ENCODE results near the gene WDR88.
"Not testable (repeated sequence)": the region's sequence is repeated elsewhere in the genome, so short reads cannot be mapped to it uniquely, and the experiment has no call there.

The WDR88 gene

DNA sequence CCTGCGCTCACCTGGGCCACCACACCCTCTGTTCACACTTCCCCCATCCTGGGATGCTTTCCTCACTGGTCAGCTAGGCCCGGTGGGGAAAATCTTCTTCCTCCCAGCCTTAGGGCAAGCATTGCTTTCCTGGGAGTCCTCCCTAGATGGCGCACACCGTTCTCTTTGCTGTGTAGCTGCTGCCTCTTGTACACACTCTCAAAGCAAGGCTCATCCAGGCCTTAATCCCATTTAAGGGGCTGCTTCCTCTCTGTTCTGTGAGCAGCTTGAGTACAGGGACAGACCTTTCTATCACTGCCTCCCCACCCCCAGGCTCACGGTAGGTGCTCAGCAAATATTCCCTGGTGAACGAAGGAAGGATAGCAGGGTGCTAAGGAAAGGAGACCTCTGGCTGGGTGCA, 82.7 kb downstream of the WDR88 start:
- Histone ChIP-seq H3K9ac (ENCODE audit: low read length) (no peak overlapping the region), H3K36me3 (ENCODE audit: control insufficient read depth, insufficient read depth, low read length) (no peaks in the 10 kb centered on the region), H3K4me1 (ENCODE audit: control insufficient read depth, insufficient read depth, low read length) (peaks cover 5% of the 10 kb centered on the region; the same call in 1 of the 2 replicates), H3K27ac (ENCODE audit: low read depth, low read length) (no peak overlapping the region), H3K27me3 (ENCODE audit: control insufficient read depth, insufficient read depth, low read length) (no peaks in the 10 kb centered on the region), H3K4me3 (ENCODE audit: low read depth, low read length) (no peak overlapping the region), H3K9me3 (ENCODE audit: control insufficient read depth, insufficient read depth, low read depth, low read length) (no peaks in the 10 kb centered on the region)

DNA sequence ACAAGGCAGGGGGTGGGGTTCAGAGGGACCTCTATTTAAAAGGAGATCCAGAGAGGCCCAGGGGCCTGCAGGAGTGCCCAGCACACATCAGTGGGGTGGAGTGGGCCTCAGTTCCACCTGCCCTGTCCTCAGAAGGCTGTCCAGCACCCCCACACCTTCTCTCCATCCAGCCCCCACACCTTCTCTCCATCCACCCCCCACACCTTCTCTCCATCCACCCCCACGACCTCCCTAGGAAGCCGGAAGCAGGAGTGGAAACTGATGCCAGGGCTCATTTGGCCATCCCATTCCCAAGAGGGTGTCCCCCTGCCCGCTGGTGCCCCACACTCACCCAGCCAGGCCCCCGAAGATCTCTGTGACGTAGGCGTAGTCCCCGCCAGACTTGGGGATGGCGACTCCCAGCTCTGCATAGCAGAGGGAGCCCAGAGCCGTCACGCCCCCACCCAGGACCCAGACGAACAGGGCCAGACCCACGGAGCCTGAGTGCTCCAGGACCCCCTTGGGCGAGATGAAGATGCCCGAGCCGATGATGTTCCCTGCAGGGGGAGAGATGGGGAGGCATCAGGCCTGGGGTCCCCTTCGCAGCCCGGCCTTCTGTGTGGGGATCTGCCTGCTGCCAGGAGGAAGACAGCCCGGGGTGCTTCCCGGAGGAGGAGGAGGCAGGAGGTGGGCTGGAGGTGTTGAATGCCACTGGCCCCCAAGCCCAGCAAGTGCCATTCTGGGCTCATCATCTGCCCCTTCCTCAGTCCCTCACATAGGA, 83.7 kb downstream of the WDR88 start:
- Histone ChIP-seq H3K4me3 (ENCODE audit: low read depth, low read length) (no peak overlapping the region), H3K27ac (ENCODE audit: low read depth, low read length) (no peak overlapping the region), H3K9me3 (ENCODE audit: control insufficient read depth, insufficient read depth, low read depth, low read length) (no peaks in the 10 kb centered on the region), H3K27me3 (ENCODE audit: control insufficient read depth, insufficient read depth, low read length) (peaks cover 2% of the 10 kb centered on the region; the same call in 1 of the 2 replicates), H3K9ac (ENCODE audit: low read length) (no peak overlapping the region), H3K4me1 (ENCODE audit: control insufficient read depth, insufficient read depth, low read length) (peaks cover 5% of the 10 kb centered on the region; the same call in 1 of the 2 replicates), H3K36me3 (ENCODE audit: control insufficient read depth, insufficient read depth, low read length) (no peaks in the 10 kb centered on the region)

DNA sequence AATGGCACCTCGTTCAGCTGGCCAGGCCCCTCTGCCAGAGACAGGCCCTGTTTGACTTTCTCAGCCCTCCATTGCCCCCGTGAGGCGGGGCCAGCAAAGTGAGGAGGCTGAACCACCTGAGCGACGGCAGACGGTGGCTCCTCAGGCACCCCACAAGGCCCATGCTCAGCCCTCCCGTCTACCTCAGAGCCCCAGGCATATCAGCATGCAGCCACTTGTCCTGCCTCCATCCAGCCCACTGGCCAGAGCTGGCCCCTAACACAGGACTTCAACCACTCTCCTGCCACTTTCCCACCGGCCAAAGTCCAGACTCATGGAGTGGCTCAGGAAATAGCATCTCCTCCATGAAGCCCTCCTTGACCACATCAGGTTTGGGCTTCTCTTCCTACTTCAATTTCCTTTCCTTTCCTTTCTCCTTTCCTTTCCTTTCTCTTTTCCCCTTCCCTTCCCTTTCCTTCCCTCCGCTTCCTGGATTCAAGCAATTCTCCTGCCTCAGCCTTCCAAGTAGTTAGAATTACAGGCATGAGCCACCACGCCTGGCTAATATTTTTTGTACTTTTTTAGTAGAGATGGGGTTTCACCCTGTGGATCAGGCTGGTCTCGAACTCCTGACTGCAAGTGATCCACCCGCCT, 84.4 kb downstream of the WDR88 start:
- Histone ChIP-seq H3K9me3 (ENCODE audit: control insufficient read depth, insufficient read depth, low read depth, low read length) (no peaks in the 10 kb centered on the region), H3K27me3 (ENCODE audit: control insufficient read depth, insufficient read depth, low read length) (peaks cover 9% of the 10 kb centered on the region; the same call in 1 of the 2 replicates), H3K27ac (ENCODE audit: low read depth, low read length) (no peak overlapping the region), H3K36me3 (ENCODE audit: control insufficient read depth, insufficient read depth, low read length) (no peaks in the 10 kb centered on the region), H3K4me3 (ENCODE audit: low read depth, low read length) (no peak overlapping the region), H3K9ac (ENCODE audit: low read length) (no peak overlapping the region), H3K4me1 (ENCODE audit: control insufficient read depth, insufficient read depth, low read length) (peaks cover 5% of the 10 kb centered on the region; the same call in 1 of the 2 replicates)

DNA sequence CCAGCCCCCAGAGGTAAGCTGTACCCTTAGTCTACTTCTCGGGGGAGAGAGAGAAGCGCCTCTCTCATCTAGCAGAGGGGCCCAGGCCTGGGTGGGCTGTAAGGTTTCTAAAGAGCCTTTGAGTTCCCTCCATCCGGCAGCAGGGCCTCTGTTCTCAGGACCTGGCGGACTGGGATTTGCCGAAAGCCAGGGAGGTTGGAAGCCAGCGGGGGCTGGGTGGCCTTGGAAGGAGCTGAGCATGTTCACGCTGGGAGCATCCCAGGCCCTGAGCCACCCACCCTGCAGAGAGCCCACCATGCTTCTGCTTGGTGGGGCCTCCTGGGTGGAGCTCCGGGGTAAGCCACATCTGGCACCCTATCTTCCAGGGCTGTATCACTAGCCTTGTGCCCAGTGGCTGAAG, 86.0 kb downstream of the WDR88 start:
- no peak overlapping the region for H3K4me3 ChIP-seq (ENCODE audit: low read depth, low read length)
- H3K9ac ChIP-seq (ENCODE audit: low read length) = no peak overlapping the region
- H3K4me1 ChIP-seq (ENCODE audit: control insufficient read depth, insufficient read depth, low read length) = peaks cover 5% of the 10 kb centered on the region; the same call in 1 of the 2 replicates
- peaks cover 10% of the 10 kb centered on the region; the same call in 1 of the 2 replicates for H3K27me3 ChIP-seq (ENCODE audit: control insufficient read depth, insufficient read depth, low read length)
- H3K27ac ChIP-seq (ENCODE audit: low read depth, low read length) = no peak overlapping the region
- H3K36me3 ChIP-seq (ENCODE audit: control insufficient read depth, insufficient read depth, low read length) = no peaks in the 10 kb centered on the region
- H3K9me3 ChIP-seq (ENCODE audit: control insufficient read depth, insufficient read depth, low read depth, low read length) = no peaks in the 10 kb centered on the region

DNA sequence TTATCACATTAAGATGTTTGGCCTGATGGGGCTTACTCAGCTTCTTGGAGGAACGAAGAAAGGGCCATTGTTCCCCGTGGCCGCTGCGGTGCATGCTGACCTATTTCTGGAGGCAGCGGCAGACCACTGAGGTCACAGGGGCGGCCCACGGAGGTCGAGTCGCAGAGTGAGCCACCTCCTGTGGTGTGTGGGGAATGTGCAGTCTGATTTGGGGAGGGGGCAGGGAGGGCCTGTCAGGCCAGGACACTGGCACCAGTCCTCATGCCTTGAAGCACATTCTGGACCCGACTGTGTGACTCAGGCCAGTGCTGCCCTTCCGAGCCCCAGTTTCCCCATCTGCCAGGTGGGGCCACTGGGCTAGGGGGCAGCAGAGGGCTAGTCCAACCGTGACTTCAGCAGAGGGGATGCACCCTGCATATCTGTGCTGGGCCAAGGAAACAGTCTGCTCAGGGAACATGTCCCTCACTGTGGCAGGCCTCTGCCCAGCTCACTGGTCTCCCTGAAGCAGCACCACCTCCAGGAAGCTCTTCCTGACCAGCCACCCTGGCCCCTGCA, 87.4 kb downstream of the WDR88 start:
- Histone ChIP-seq H3K4me3 (ENCODE audit: low read depth, low read length) (no peak overlapping the region), H3K27ac (ENCODE audit: low read depth, low read length) (no peak overlapping the region), H3K9me3 (ENCODE audit: control insufficient read depth, insufficient read depth, low read depth, low read length) (no peaks in the 10 kb centered on the region), H3K4me1 (ENCODE audit: control insufficient read depth, insufficient read depth, low read length) (peaks cover 5% of the 10 kb centered on the region; the same call in 1 of the 2 replicates), H3K9ac (ENCODE audit: low read length) (no peak overlapping the region), H3K27me3 (ENCODE audit: control insufficient read depth, insufficient read depth, low read length) (peaks cover 23% of the 10 kb centered on the region), H3K36me3 (ENCODE audit: control insufficient read depth, insufficient read depth, low read length) (no peaks in the 10 kb centered on the region)

DNA sequence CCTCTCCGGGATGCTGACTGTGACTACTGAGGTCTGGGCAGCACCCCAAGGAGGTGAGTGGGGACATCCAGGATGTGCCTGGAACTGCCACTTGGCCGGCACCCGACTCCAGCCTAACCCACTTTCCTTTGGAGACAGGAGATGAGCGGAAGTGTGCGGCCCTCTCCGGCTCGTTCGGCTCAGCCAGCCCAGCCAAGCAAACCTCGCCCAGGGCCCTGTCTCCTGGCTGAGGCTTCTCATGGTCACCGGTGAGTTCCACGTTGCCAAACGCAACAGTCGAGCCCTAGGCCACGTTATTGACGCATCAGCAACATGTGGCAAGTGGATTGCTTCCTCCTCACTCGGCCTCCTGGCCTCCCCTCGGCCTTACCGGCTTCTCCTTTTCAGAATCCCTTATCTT, 88.2 kb downstream of the WDR88 start:
- Histone ChIP-seq H3K36me3 (ENCODE audit: control insufficient read depth, insufficient read depth, low read length) (no peaks in the 10 kb centered on the region), H3K4me3 (ENCODE audit: low read depth, low read length) (no peak overlapping the region), H3K9me3 (ENCODE audit: control insufficient read depth, insufficient read depth, low read depth, low read length) (no peaks in the 10 kb centered on the region), H3K4me1 (ENCODE audit: control insufficient read depth, insufficient read depth, low read length) (peaks cover 5% of the 10 kb centered on the region; the same call in 1 of the 2 replicates), H3K27me3 (ENCODE audit: control insufficient read depth, insufficient read depth, low read length) (peaks cover 30% of the 10 kb centered on the region), H3K9ac (ENCODE audit: low read length) (no peak overlapping the region), H3K27ac (ENCODE audit: low read depth, low read length) (no peak overlapping the region)

DNA sequence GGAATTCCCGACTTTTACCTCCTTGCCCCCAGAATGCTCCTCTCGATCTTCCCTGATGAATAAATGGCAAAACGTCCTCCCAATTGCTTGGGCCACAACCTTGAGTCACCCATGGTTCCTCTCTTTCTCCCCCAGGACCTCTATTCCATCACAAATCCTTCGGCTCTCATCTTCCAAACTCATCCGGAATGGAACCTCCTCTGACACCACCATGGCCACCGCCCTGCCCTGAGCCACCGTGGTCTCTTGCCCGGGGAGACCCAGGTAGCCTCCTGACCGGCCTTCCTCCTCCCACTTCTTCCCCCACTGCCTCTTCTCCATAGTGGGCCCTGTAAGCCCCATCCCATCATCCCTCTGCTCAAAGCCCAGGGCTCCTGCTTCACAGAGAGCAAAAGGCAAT, 88.8 kb downstream of the WDR88 start:
- Histone ChIP-seq H3K4me3 (ENCODE audit: low read depth, low read length) (no peak overlapping the region), H3K27ac (ENCODE audit: low read depth, low read length) (no peak overlapping the region), H3K9ac (ENCODE audit: low read length) (no peak overlapping the region), H3K27me3 (ENCODE audit: control insufficient read depth, insufficient read depth, low read length) (peaks cover 36% of the 10 kb centered on the region), H3K4me1 (ENCODE audit: control insufficient read depth, insufficient read depth, low read length) (peaks cover 5% of the 10 kb centered on the region; the same call in 1 of the 2 replicates), H3K36me3 (ENCODE audit: control insufficient read depth, insufficient read depth, low read length) (no peaks in the 10 kb centered on the region), H3K9me3 (ENCODE audit: control insufficient read depth, insufficient read depth, low read depth, low read length) (no peaks in the 10 kb centered on the region)

DNA sequence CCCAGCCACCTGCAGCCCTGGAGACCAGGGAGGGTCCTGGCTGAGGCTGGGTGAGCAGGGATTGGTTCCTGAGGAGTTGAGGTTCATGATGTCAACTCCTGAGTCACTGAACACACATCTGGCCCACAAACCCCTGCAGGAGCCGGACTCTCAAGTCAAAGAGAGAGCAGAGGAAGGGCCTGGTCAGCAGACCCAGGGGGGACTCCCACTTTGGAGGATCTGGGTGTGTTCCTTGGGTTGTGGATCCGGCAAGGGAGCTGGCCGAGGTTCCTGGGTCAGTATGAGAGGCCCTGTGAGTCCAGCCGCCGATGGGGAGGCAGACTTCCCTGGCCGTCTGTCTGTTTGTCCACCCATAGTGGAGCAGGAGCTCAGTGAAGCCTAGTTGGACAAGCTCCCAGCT, 89.7 kb downstream of the WDR88 start:
- Histone ChIP-seq H3K9me3 (ENCODE audit: control insufficient read depth, insufficient read depth, low read depth, low read length) (no peaks in the 10 kb centered on the region), H3K36me3 (ENCODE audit: control insufficient read depth, insufficient read depth, low read length) (no peaks in the 10 kb centered on the region), H3K4me1 (ENCODE audit: control insufficient read depth, insufficient read depth, low read length) (peaks cover 7% of the 10 kb centered on the region; the same call in 1 of the 2 replicates), H3K27me3 (ENCODE audit: control insufficient read depth, insufficient read depth, low read length) (peaks cover 45% of the 10 kb centered on the region), H3K9ac (ENCODE audit: low read length) (no peak overlapping the region), H3K4me3 (ENCODE audit: low read depth, low read length) (no peak overlapping the region), H3K27ac (ENCODE audit: low read depth, low read length) (no peak overlapping the region)

DNA sequence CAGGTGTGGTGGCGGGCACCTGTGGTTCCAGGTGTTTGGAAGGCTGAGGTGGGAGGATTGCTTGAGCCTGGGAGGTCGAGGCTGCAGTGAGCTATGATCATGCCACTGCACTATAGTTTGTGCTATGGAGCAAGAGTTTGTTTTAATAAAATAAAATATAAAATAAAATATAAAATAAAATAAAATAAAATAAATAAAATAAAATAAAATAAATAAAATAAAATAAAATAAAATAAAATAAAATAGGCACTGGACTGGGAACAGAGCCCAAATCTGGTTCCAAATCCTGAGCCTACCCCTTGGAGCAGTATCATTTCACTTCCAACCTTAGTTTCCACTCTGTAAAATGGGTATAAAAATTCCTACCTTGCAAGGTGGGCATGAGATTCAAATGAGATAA, 90.3 kb downstream of the WDR88 start:
- peaks cover 51% of the 10 kb centered on the region for H3K27me3 ChIP-seq (ENCODE audit: control insufficient read depth, insufficient read depth, low read length)
- H3K9ac ChIP-seq (ENCODE audit: low read length); H3K4me1 ChIP-seq (ENCODE audit: control insufficient read depth, insufficient read depth, low read length); H3K27ac ChIP-seq (ENCODE audit: low read depth, low read length); H3K9me3 ChIP-seq (ENCODE audit: control insufficient read depth, insufficient read depth, low read depth, low read length); H3K4me3 ChIP-seq (ENCODE audit: low read depth, low read length); H3K36me3 ChIP-seq (ENCODE audit: control insufficient read depth, insufficient read depth, low read length): not testable (repeated sequence)

DNA sequence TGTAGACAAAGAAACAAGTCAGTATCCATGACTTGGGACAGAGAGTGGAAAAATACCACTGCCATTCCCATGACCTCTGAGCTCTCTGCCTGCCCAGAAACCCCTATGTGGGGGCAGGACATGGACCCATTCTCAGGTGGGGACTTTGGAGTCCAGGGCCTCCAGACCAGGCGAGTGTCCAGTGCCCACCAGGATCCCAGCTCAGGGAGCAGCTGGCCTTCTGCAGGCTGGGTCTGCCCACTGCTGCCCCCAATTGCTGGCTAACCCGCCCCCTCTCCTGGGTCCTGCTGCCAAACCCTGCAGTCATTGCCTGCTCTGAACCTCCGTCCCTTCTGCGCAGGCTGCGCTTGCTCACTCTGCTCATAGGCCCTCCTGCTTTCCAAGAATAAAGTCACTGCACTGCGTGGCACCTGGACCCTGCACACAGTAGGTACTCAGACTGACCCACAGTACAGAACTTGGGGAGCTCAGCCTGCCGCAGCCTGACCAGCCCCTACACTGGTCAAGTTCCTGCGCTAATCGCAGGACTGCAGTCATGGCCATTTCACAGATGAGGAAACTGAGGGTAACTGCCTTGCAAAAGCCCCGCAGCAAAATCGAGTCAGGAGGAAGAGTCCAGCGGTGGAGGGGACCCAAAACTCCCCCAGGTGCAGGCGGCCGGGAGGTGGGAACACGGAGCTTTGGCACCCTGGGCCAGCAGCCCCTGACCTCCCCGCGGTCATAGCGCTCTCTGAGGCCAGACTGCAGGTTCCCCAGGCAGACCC, 93.0 kb downstream of the WDR88 start:
- Histone ChIP-seq H3K27me3 (ENCODE audit: control insufficient read depth, insufficient read depth, low read length) (peaks cover 59% of the 10 kb centered on the region), H3K9me3 (ENCODE audit: control insufficient read depth, insufficient read depth, low read depth, low read length) (peaks cover 22% of the 10 kb centered on the region), H3K4me1 (ENCODE audit: control insufficient read depth, insufficient read depth, low read length) (peaks cover 7% of the 10 kb centered on the region; the same call in 1 of the 2 replicates), H3K9ac (ENCODE audit: low read length) (no peak overlapping the region), H3K27ac (ENCODE audit: low read depth, low read length) (no peak overlapping the region), H3K36me3 (ENCODE audit: control insufficient read depth, insufficient read depth, low read length) (no peaks in the 10 kb centered on the region), H3K4me3 (ENCODE audit: low read depth, low read length) (peak overlapping the region; percentile 60)

Data from HUES6 (cell line).